ENCODE data around the gene RPL36. TPM values are rescaled to one million over a fixed set of nuclear protein-coding genes. Genes with fewer than 3 reads are reported as not detected.

Gene RPL36
- polyA plus RNA-seq, 3 donors = 336 to 708 (median 627) TPM

DNA sequence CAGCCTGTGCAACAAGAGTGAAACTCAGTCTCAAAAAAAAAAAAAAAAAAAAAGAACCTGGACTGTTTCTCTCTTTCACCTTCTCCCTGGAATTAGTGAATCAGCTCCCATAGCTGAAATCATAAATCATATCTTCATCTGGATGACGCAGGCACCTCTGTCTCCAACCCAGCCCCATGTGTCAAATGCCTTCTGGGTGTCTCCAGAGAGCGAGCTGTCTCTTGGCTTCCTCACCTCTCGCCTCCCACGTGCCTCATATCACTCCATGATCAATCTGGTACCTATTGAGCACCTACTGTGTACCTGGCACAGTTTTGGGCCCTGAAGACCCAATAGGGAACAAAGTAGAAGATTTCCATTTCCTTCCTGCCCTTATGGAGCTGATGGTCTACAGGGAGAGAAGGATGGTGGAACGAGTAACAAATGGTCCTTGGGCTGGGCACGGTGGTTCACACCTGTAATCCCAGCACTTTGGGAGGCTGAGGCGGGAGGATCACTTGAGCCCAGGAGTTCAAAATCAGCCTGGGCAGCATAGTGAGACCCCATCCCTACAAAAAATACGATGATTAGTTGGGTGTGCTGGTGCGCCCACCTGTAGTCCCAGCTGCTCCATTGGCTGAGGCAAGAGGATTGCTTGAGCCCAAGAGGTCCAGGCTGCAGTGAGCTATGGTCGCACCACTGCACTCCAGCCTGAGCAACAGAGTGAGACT, 6.8 kb upstream of the RPL36 start:
- H3K27ac Mint-ChIP-seq = peak overlapping the region in 1 of 7 donors; percentile 60
- H3K4me3 ChIP-seq (replicated peaks in 1 of 3; ENCODE audit: low read depth in 2 of 3, low read length in 3 of 3) = no peak overlapping the region
- no peak overlapping the region for H3K27ac ChIP-seq (ENCODE audit: low read depth in 1 of 2, low read length in 2 of 2)
- peaks cover 0 to 3% (median 0%) of the 10 kb centered on the region in 7 donors for H3K9me3 Mint-ChIP-seq
- H3K4me3 Mint-ChIP-seq = no peak overlapping the region
- no peaks in the 10 kb centered on the region for H3K36me3 ChIP-seq (replicated peaks in 1 of 2; ENCODE audit: control insufficient read depth in 1 of 2, insufficient read depth in 2 of 2, low read length in 2 of 2)
- H3K36me3 Mint-ChIP-seq = no peaks in the 10 kb centered on the region
- no peaks in the 10 kb centered on the region for H3K9me3 ChIP-seq (replicated peaks in 1 of 2; ENCODE audit: control insufficient read depth in 1 of 2, insufficient read depth in 1 of 2, low read length in 2 of 2)
- H3K79me2 ChIP-seq (ENCODE audit: insufficient read depth, low read length) = peaks cover 8% of the 10 kb centered on the region
- peaks cover 24% of the 10 kb centered on the region for H3K4me1 Mint-ChIP-seq
- H3K27me3 ChIP-seq (ENCODE audit: control insufficient read depth in 2 of 2, insufficient read depth in 2 of 2, low read length in 2 of 2) = no peaks in the 10 kb centered on the region
- TF ChIP-seq, protein P1, sequence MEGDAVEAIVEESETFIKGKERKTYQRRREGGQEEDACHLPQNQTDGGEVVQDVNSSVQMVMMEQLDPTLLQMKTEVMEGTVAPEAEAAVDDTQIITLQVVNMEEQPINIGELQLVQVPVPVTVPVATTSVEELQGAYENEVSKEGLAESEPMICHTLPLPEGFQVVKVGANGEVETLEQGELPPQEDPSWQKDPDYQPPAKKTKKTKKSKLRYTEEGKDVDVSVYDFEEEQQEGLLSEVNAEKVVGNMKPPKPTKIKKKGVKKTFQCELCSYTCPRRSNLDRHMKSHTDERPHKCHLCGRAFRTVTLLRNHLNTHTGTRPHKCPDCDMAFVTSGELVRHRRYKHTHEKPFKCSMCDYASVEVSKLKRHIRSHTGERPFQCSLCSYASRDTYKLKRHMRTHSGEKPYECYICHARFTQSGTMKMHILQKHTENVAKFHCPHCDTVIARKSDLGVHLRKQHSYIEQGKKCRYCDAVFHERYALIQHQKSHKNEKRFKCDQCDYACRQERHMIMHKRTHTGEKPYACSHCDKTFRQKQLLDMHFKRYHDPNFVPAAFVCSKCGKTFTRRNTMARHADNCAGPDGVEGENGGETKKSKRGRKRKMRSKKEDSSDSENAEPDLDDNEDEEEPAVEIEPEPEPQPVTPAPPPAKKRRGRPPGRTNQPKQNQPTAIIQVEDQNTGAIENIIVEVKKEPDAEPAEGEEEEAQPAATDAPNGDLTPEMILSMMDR (IDR thresholded peaks at IDR 0.05) = no peak
- peaks cover 0 to 5% (median 5%) of the 10 kb centered on the region in 3 donors for H3K27me3 Mint-ChIP-seq (ENCODE audit: low read depth in 3 of 3)
- no peak overlapping the region for H3K9ac ChIP-seq (ENCODE audit: insufficient read depth, low read length, poor library complexity, severe bottlenecking)
- intact Hi-C loops (cut with micrococcal nuclease) = loop anchor here (10.0 kb wide), 3 partner anchors 111 to 691 kb away; partner anchors contain the start of genes ALKBH7 (in 1 of the 2), DUS3L (in 1 of the 2), NDUFA11 (in 1 of the 2) and PSPN (in 1 of the 2)
- no peaks in the 10 kb centered on the region for H4K20me1 ChIP-seq (ENCODE audit: insufficient read depth, low read length)
- peaks cover 25 to 40% of the 10 kb centered on the region in 2 donors for H3K4me1 ChIP-seq (ENCODE audit: control insufficient read depth in 1 of 2, insufficient read depth in 2 of 2, low read length in 2 of 2)
- no peak overlapping the region for H3K4me2 ChIP-seq (replicated peaks; ENCODE audit: extremely low read depth, low read length, poor library complexity, severe bottlenecking)
- H2AFZ ChIP-seq (ENCODE audit: insufficient read depth, low read depth, low read length, poor library complexity, severe bottlenecking) = no peak overlapping the region
- DNase-seq = no peak
- WGBS (ENCODE audit: insufficient coverage) = 89% methylated on average over 8 of the region's 10 CpGs

DNA sequence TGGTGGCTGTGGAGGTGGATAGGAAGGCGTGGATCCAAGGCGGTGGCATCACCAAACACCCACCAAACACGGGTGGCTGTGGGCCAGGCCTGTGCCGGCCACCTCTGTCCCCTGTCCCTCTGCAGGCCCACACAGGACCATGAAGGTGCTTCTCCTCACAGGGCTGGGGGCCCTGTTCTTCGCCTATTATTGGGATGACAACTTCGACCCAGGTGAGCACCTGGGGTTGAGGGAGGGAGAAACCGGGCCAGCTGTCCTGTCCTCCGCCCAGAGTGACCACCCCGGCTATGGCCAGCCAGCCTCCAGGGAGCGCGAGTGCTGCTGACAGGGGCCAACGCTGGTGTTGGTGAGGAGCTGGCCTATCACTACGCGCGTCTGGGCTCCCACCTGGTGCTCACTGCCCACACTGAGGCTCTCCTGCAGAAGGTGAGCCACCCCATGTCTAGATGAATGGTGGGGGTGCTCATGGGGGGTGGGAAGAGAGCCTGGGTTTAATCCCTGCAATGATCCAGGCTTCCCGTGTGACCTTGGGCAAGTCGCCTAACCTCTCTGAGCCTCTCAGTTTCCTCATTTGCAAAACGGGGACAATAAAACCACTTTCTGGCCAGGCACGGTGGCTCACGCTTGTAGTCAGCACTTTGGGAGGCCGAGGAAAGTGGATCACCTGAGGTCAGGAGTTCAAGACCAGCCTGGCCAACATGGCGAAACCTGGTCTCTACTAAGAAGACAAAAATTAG, 5.2 kb upstream of the RPL36 start:
- H3K9me3 Mint-ChIP-seq = peaks cover 0 to 3% (median 0%) of the 10 kb centered on the region in 7 donors
- no peak overlapping the region for H3K4me3 Mint-ChIP-seq
- no peak overlapping the region for H2AFZ ChIP-seq (ENCODE audit: insufficient read depth, low read depth, low read length, poor library complexity, severe bottlenecking)
- H3K27ac ChIP-seq (ENCODE audit: low read depth in 1 of 2, low read length in 2 of 2) = no peak overlapping the region
- no peak overlapping the region for H3K4me2 ChIP-seq (replicated peaks; ENCODE audit: extremely low read depth, low read length, poor library complexity, severe bottlenecking)
- H3K4me3 ChIP-seq (replicated peaks in 1 of 3; ENCODE audit: low read depth in 2 of 3, low read length in 3 of 3) = no peak overlapping the region
- peaks cover 0 to 7% (median 5%) of the 10 kb centered on the region in 3 donors for H3K27me3 Mint-ChIP-seq (ENCODE audit: low read depth in 3 of 3)
- peaks cover 17% of the 10 kb centered on the region for H3K4me1 Mint-ChIP-seq
- TF ChIP-seq, protein P1 (IDR thresholded peaks at IDR 0.05) = no peak
- H3K36me3 Mint-ChIP-seq = no peaks in the 10 kb centered on the region
- H3K9me3 ChIP-seq (replicated peaks in 1 of 2; ENCODE audit: control insufficient read depth in 1 of 2, insufficient read depth in 1 of 2, low read length in 2 of 2) = no peaks in the 10 kb centered on the region
- H3K27ac Mint-ChIP-seq = no peak overlapping the region
- no peaks in the 10 kb centered on the region for H3K36me3 ChIP-seq (replicated peaks in 1 of 2; ENCODE audit: control insufficient read depth in 1 of 2, insufficient read depth in 2 of 2, low read length in 2 of 2)
- peaks cover 3% of the 10 kb centered on the region for H3K79me2 ChIP-seq (ENCODE audit: insufficient read depth, low read length)
- H3K9ac ChIP-seq (ENCODE audit: insufficient read depth, low read length, poor library complexity, severe bottlenecking) = no peak overlapping the region
- no peaks in the 10 kb centered on the region for H3K27me3 ChIP-seq (ENCODE audit: control insufficient read depth in 2 of 2, insufficient read depth in 2 of 2, low read length in 2 of 2)
- DNase-seq = no peak
- intact Hi-C loops (cut with micrococcal nuclease) = loop anchor here (10.0 kb wide), 3 partner anchors 110 to 690 kb away; partner anchors contain the start of genes ALKBH7 (in 1 of the 2), DUS3L (in 1 of the 2), NDUFA11 (in 1 of the 2) and PSPN (in 1 of the 2)
- no peaks in the 10 kb centered on the region for H4K20me1 ChIP-seq (ENCODE audit: insufficient read depth, low read length)
- WGBS (ENCODE audit: insufficient coverage) = 93% methylated on average over 17 of the region's 22 CpGs
- H3K4me1 ChIP-seq (ENCODE audit: control insufficient read depth in 1 of 2, insufficient read depth in 2 of 2, low read length in 2 of 2) = peaks cover 20 to 30% of the 10 kb centered on the region in 2 donors

Data from CD14-positive monocyte (primary cell).